Spinal cord (tissue), 10 donors: ENCODE measurements around the gene LEMD1. TPM values are rescaled to one million over a fixed set of nuclear protein-coding genes. Genes with fewer than 3 reads are reported as not detected.

Experiments
- DNase-seq, 6 donors: peaks; one replicate each; pipeline versions ENCODE4 v3.0.0 to v3.0.0-alpha.2; 2013 to 2015; ENCODE audit warnings: low spot score in 6 of 6, low read depth in 4 of 6
- H3K27ac ChIP-seq: one replicate; pipeline ENCODE4 v1.5.1; 2013; ENCODE audit warnings: low read depth, low read length, control low read depth
- H3K27me3 ChIP-seq: one replicate; pipeline ENCODE4 v1.6.1; 2013; ENCODE audit warnings: low read length; ENCODE audit not compliant: control insufficient read depth, insufficient read depth
- H3K36me3 ChIP-seq: one replicate; pipeline ENCODE4 v1.6.1; 2013; ENCODE audit warnings: low read length; ENCODE audit not compliant: control insufficient read depth, insufficient read depth
- H3K4me1 ChIP-seq: one replicate; pipeline ENCODE4 v1.6.1; 2013; ENCODE audit warnings: low read length; ENCODE audit not compliant: control insufficient read depth, insufficient read depth
- H3K4me3 ChIP-seq: one replicate; pipeline ENCODE4 v1.5.1; 2013; ENCODE audit warnings: low read depth, low read length, control low read depth
- H3K9me3 ChIP-seq: one replicate; pipeline ENCODE4 v1.6.1; 2013; ENCODE audit warnings: low read length; ENCODE audit not compliant: control insufficient read depth, insufficient read depth
- WGBS: methylation state at CpG from one replicate; pipeline ENCODE4 v1.1.5; 2013; ENCODE audit warnings: missing lambda C conversion rate; ENCODE audit not compliant: insufficient coverage; 5-methylcytosine and 5-hydroxymethylcytosine counted together
- polyA plus RNA-seq, 2 donors: library from polyadenylated mRNA; unstranded; fragments of 120-200 nt; gene quantifications; one replicate each; pipeline ENCODE4 v1.2.1, GENCODE V29; 2013; ENCODE audit not compliant: insufficient read length in 2 of 2
- total RNA-seq, 2 donors: library from RNA; depleted of rRNA in 1 of 2; stranded (reverse); fragments of 120-200 nt in 1 of 2; fragments of >200 nt in 1 of 2; gene quantifications; one replicate each; pipeline versions ENCODE4 v1.2.3 to v1.2.4, GENCODE V29; 2013 to 2014
- donor health status: healthy.

LEMD1 gene
- total and polyA plus RNA-seq, 4 donors = 0.99 to 7.2 (median 3.3) TPM

DNA sequence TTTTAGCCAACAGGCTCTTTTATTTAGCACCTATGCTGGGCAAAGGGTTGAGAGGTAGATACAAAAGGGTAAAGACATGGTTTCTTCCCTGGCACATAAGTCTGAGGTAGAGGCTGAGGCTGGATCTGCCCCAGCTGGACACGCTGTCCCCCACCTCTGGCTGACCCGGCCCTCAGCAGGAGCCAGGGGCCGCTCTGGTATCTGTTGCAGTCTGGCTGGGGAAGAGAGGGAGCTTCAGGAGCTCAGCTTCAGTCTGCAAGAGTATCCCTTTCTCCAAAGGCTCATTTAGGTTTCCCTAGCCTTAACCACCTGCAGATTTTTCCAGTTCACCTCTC lies 19.8 kb upstream of the LEMD1 start:
- H3K36me3 ChIP-seq = peaks cover 11% of the 10 kb centered on the region
- H3K9me3 ChIP-seq = no peaks in the 10 kb centered on the region
- no peak overlapping the region for H3K4me3 ChIP-seq
- H3K4me1 ChIP-seq = peaks cover 84% of the 10 kb centered on the region
- no peak for DNase-seq
- 63% methylated on average over 1 of the region's 3 CpGs for WGBS
- no peaks in the 10 kb centered on the region for H3K27me3 ChIP-seq
- no peak overlapping the region for H3K27ac ChIP-seq

DNA sequence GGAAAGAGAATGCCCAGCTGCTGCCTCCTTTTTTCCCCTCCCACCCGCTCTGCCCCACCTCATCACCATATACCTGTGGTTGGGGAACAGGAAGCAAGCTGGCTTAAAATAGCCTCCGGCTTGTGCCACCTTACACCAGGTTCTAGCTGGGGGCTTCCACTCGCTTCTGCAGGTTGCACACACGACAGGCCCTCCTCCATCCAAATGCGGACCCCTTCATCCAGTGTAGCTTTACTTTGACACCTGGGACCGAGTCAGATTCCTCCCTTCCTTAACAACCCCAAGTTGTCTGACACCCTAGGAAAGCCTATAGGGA lies 19.4 kb upstream of the LEMD1 start:
- no peaks in the 10 kb centered on the region for H3K9me3 ChIP-seq
- peaks cover 84% of the 10 kb centered on the region for H3K4me1 ChIP-seq
- H3K27ac ChIP-seq = no peak overlapping the region
- no peak for DNase-seq
- H3K27me3 ChIP-seq = no peaks in the 10 kb centered on the region
- WGBS = 68% methylated on average over 6 of the region's 6 CpGs
- no peak overlapping the region for H3K4me3 ChIP-seq
- peaks cover 8% of the 10 kb centered on the region for H3K36me3 ChIP-seq

DNA sequence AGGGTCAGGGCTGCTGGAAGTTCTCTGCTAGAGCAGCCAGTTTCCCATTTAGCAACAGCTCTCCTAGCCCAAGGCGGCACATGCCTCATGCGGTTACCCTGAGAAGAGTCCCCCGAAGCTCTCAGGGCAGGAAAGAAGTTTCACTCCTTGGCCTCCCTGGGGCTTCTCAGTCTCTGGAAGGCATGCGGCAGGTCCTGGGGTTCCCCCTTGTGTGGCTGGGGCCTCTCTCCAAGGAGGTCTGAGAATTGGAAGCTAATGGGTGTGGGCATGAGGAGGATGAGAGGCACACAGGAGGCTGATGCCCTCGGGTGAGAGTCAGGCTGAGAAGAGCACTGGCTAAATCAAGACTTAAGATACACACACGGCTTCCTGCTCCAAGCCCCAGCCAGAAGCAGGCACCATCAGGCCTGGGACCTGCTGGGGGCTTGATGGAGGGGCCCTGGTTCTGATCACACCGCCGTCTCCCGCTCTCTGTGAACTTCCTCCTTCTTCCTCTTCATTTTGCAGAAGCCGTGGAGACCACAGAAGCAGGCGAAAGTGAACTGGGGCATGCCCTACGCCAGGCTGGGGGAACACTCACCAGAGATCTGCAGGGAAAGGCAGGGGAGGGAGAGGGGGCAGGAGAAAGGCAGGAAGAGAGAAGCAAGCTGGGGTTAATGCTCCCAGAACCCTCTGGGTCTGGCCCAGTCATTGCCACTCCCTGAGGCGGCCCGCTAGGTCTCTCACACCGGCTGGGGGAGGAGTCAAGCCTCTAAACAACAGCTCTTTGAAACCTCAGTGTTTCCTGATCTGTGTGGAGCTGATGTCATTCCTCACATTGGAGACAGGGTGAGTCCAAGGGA lies 18.8 kb upstream of the LEMD1 start:
- DNase-seq = peak in 1 of 6 donors; percentile 60
- 66% methylated on average over 7 of the region's 15 CpGs for WGBS
- H3K27ac ChIP-seq = no peak overlapping the region
- H3K4me1 ChIP-seq = peaks cover 85% of the 10 kb centered on the region
- H3K4me3 ChIP-seq = no peak overlapping the region
- peaks cover 8% of the 10 kb centered on the region for H3K36me3 ChIP-seq
- no peaks in the 10 kb centered on the region for H3K27me3 ChIP-seq
- H3K9me3 ChIP-seq = no peaks in the 10 kb centered on the region

DNA sequence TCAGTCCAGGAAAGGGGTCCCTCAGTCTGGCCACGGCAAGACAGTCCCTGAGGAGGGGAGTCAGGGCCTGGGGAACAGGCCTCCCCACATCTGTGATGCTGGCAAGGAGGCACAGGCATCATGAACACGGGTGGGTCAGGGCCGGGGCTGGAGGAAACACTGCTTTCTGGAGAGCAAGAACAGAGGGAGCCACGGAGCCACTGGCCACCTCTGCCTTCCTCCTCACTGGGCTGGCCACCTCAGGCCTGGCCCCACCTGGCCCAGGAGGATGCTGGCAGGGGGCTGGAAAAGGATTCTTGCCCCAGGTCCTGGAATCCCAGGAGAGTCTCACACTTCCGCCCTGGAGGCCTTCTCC lies 18.2 kb upstream of the LEMD1 start:
- Histone ChIP-seq H3K27me3 (no peaks in the 10 kb centered on the region), H3K9me3 (no peaks in the 10 kb centered on the region), H3K36me3 (peaks cover 8% of the 10 kb centered on the region), H3K4me3 (no peak overlapping the region), H3K27ac (no peak overlapping the region), H3K4me1 (peaks cover 81% of the 10 kb centered on the region)
- WGBS = 72% methylated on average over 5 of the region's 5 CpGs
- DNase-seq = no peak

DNA sequence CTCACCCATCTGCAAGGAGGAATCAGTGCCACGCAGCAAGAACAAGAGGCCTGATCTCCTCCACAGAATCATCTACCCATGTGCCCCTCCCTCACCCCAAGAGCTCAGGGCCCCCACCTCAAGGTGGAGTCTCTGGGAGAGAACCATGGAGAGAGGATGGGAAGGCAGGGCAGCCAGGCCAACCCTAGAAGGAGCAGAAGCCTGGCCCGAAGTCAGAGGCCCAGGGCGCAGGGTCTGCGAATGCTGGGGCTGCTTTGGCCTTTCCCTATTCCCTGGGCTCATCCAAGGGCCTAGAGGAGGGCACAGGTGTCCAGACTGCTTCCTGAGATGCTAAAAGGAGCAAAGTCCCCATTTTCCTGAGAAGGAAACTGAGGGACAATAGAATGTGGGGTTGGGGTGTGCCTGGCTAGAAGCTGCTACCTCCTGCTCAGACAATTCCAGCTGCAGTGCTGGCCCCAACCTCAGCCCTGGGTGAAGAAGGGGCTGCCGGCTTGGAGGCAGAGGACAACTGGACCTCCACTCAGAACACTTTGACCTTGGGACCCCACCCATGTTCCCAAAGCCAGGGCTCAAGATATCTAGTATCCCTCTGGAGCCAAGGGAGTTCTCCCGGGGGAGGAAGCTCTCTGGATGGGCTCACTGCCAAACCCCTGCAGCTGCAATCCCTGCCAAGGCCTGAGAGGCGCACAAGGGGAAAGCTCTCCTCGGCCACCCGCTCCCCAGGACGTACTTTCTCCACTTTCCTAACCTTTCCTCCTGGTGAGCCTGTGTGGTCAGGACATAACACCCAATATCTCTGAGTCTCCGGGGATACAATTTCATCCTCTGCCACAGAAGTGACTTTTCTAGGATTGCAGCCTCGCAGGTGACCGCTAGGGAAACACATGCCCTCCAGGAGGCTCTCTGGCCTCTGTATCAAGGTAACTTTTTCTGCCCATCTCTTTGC lies 16.6 kb upstream of the LEMD1 start:
- no peak overlapping the region for H3K4me3 ChIP-seq
- H3K9me3 ChIP-seq = no peaks in the 10 kb centered on the region
- no peak overlapping the region for H3K27ac ChIP-seq
- 61% methylated on average over 11 of the region's 13 CpGs for WGBS
- H3K36me3 ChIP-seq = peaks cover 8% of the 10 kb centered on the region
- H3K4me1 ChIP-seq = peaks cover 70% of the 10 kb centered on the region
- DNase-seq = peak in 2 of 6 donors; percentile 81 to 86
- H3K27me3 ChIP-seq = no peaks in the 10 kb centered on the region

DNA sequence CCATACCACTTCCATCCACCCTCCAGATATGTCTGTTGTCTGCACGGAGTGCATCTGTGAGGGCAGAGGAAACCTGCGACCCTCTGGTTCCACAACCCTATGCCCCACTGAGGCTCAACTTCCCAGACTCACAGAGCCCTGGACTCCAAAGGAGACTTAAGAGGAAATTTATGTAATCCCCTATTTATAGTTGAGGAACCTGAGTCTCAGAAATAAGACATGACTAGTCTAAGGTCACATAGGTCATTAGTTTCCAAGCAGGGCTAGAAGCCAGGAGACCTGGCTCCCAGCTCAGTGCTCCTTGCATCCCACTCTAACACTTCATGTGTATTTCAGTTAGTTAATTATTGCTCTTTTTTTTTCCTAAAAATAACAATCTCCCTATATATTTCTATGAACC lies 15.7 kb upstream of the LEMD1 start:
- WGBS = no CpG with 5 or more reads among the region's 2 CpGs
- no peak overlapping the region for H3K4me3 ChIP-seq
- DNase-seq = no peak
- no peaks in the 10 kb centered on the region for H3K9me3 ChIP-seq
- peaks cover 8% of the 10 kb centered on the region for H3K36me3 ChIP-seq
- H3K27ac ChIP-seq = no peak overlapping the region
- no peaks in the 10 kb centered on the region for H3K27me3 ChIP-seq
- H3K4me1 ChIP-seq = peaks cover 65% of the 10 kb centered on the region

DNA sequence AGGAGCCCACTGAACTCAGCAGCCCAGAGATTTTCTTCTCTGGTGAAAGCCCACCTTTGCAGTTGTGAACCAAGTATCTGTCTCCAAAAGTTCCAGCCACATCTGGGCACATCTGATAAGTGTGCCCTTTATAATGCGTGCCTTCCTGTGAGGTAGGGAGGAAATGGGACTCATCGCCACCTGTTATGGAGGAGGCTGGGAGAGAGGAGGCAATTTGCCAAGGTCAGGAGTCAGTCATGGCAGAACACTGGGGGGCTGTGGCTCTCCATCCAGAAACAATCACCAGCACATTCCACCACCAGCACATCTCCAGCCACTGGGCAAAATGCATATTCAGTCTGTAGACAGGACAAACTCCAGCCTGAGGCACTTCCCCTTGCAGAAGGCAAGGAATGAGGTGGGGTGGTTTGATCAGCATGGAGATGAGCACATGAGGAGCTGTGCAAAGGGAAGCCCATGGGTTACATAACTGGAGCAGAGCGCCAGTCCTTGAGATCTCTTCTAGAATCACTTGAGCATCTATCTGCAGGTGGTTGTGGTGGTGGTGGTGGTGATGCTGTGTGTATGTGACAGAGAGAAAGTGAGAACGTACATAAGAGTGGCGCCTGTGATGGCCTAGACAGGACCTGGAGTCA lies 15.0 kb upstream of the LEMD1 start:
- 98% methylated on average over 4 of the region's 5 CpGs for WGBS
- DNase-seq = no peak
- Histone ChIP-seq H3K4me1 (peaks cover 59% of the 10 kb centered on the region), H3K27me3 (no peaks in the 10 kb centered on the region), H3K9me3 (no peaks in the 10 kb centered on the region), H3K4me3 (no peak overlapping the region), H3K36me3 (peaks cover 8% of the 10 kb centered on the region), H3K27ac (no peak overlapping the region)

DNA sequence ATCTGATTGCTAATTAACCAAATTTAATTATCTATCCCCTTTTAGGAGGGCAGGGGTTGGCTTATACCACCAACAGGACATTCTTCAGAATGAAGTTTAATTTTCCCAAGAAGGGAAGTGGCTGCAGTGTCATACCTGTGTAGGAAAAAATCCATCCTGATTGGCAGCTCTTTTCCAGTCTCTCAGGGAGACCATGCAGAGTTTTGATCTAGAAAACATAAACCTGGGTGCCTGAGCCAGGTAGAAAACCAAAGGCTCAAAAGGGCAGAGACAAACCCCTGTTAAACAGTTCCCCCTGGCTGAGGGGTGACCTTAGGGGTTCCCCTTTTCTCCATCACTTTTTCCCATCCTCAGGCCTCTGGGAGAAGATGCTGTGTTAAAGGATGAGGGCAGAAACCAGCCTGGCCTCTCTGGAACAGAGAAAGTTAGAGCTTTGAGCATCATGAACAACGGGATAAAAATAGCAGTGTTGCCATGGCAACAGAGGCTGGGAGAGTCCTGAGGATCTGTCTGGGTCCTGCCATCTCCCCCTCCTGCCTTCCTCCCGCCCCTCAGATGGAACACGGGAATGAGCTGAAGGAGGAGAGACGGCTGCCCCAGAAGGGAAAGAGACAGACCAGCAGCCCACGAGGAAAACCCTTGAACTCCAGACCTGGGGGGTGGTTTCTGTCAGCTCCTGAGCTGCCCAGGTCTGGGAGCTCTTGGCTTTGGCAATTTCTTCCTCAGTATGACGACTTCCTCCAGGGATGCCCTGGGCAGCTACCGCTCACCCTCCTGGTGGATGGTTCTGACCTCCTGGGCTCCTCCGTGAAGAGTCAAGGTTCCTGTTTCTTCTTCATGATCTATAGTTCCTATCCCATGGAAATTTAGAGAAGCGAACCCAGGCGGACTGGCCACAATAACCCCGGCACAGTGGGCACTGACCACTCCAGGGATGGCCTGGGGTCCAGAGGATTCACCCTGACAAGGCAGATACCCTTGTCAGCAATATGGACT lies 14.0 kb upstream of the LEMD1 start:
- H3K27ac ChIP-seq = no peak overlapping the region
- H3K36me3 ChIP-seq = peaks cover 8% of the 10 kb centered on the region
- no peak overlapping the region for H3K4me3 ChIP-seq
- DNase-seq = peak in 4 of 6 donors; percentile 63 to 97 (median 86)
- H3K9me3 ChIP-seq = no peaks in the 10 kb centered on the region
- peaks cover 50% of the 10 kb centered on the region for H3K4me1 ChIP-seq
- WGBS = 52% methylated on average over 9 of the region's 11 CpGs
- no peaks in the 10 kb centered on the region for H3K27me3 ChIP-seq

DNA sequence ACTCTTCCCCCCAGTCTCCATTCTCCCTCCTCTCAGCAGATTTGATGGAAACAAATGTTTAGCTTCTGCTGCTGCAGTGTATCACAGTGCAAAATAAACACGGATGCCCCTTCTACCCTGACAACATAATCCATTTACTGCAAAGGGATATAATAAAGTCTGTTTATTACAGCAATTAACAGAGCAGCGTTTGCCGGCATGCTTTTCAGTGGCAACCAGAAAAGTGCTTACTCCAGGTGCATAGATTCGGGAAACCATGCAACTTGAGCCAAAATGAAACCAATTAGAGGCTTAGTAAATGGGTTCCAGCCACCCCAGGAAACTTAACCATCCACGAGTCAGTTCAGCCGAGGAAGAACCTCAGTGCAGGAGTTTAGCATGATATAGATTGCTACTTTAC lies 12.9 kb upstream of the LEMD1 start:
- H3K27me3 ChIP-seq = no peaks in the 10 kb centered on the region
- DNase-seq = peak in 1 of 6 donors; percentile 84
- peaks cover 52% of the 10 kb centered on the region for H3K4me1 ChIP-seq
- H3K27ac ChIP-seq = no peak overlapping the region
- H3K4me3 ChIP-seq = no peak overlapping the region
- WGBS = 67% methylated on average over 4 of the region's 6 CpGs
- H3K36me3 ChIP-seq = no peaks in the 10 kb centered on the region
- H3K9me3 ChIP-seq = no peaks in the 10 kb centered on the region
